Osteoblast (primary cell): ENCODE results near the gene OR6C1. TPM values are rescaled to one million over a fixed set of nuclear protein-coding genes. Genes with fewer than 3 reads are reported as not detected.

ENCODE experiments used
- DNase-seq: peaks from one replicate; pipeline ENCODE4 v3.0.0; 2011; ENCODE audit warnings: low spot score, mixed read lengths; ENCODE audit not compliant: insufficient read length; ENCODE audit errors: missing footprints
- H2AFZ ChIP-seq: 2 replicates; pipeline ENCODE4 v1.6.0; 2011; ENCODE audit warnings: mild to moderate bottlenecking, low read length
- H3K27ac ChIP-seq: 2 replicates; pipeline ENCODE4 v1.5.1; 2011; ENCODE audit warnings: mild to moderate bottlenecking, low read depth, low read length, moderate library complexity
- H3K27me3 ChIP-seq: 2 replicates; pipeline ENCODE4 v1.6.0; 2012; ENCODE audit warnings: mild to moderate bottlenecking, control low read depth, inconsistent platforms, low read length, moderate library complexity; ENCODE audit not compliant: insufficient read depth
- H3K36me3 ChIP-seq: 2 replicates; pipeline ENCODE4 v1.5.1; 2011; ENCODE audit warnings: mild to moderate bottlenecking, low read length, control low read depth, moderate library complexity; ENCODE audit not compliant: insufficient read depth
- H3K4me1 ChIP-seq: 2 replicates; pipeline ENCODE4 v1.5.1; 2011; ENCODE audit warnings: mild to moderate bottlenecking, low read length, control low read depth, moderate library complexity; ENCODE audit not compliant: insufficient read depth
- H3K4me2 ChIP-seq: 2 replicates; pipeline ENCODE4 v1.6.0; 2011; ENCODE audit warnings: mild to moderate bottlenecking, low read length; ENCODE audit not compliant: insufficient read depth
- H3K4me3 ChIP-seq: fragments of 200-600 bp; sonication (generic); 3 replicates; pipeline ENCODE4 v1.5.1; 2012; ENCODE audit warnings: mild to moderate bottlenecking, low read length, inconsistent platforms; ENCODE audit not compliant: insufficient read depth
- H3K79me2 ChIP-seq: 2 replicates; pipeline ENCODE4 v1.6.0; 2012; ENCODE audit warnings: mild to moderate bottlenecking, low read length, control low read depth, inconsistent platforms; ENCODE audit not compliant: insufficient read depth
- H3K9me3 ChIP-seq: 2 replicates; pipeline ENCODE4 v1.5.1; 2011; ENCODE audit warnings: low read depth, low read length, control low read depth
- H4K20me1 ChIP-seq: 2 replicates; pipeline ENCODE4 v1.6.0; 2012; ENCODE audit warnings: mild to moderate bottlenecking, low read length, control low read depth; ENCODE audit not compliant: insufficient read depth
- CTCF ChIP-seq: IDR thresholded peaks from 2 replicates; pipeline ENCODE4 v1.5.1; 2011; ENCODE audit warnings: mild to moderate bottlenecking, low read depth, low read length, moderate library complexity; ENCODE audit errors: extremely low read depth
- total RNA-seq: library from RNA; depleted of rRNA; stranded (reverse); fragments of >200 nt; gene quantifications from 2 replicates; pipeline ENCODE4 v1.2.3, GENCODE V29; 2012

Gene OR6C1
- total RNA-seq, 1 donor = not detected

- Histone ChIP-seq H4K20me1 (no peaks in the 10 kb centered on the region), H3K27me3 (no peaks in the 10 kb centered on the region), H3K4me2 (no peak within 1 kb of the TSS), H3K4me3 (no peak within 1 kb of the TSS), H3K79me2 (no peaks in the 10 kb centered on the region), H3K9me3 (no peaks in the 10 kb centered on the region), H3K27ac (no peak within 1 kb of the TSS), H2AFZ (no peak within 1 kb of the TSS), H3K36me3 (no peaks in the 10 kb centered on the region), H3K4me1 (no peaks in the 10 kb centered on the region)
- no peak for TF ChIP-seq CTCF
- no peak for DNase-seq
Measured at GRCh38 chr12:55362675-55363074, 48.5 kb downstream of the OR6C1 start, which contains the start of gene OR6C75. Gene OR6C75 (plus strand): TSS chr12:55362975. CDS start chr12:55365111, 2,136 bp downstream.

- DNase-seq = no peak
- Histone ChIP-seq H3K79me2 (no peaks in the 10 kb centered on the region), H3K27ac (no peak overlapping the region), H3K36me3 (no peaks in the 10 kb centered on the region), H4K20me1 (no peaks in the 10 kb centered on the region), H3K4me3 (no peak overlapping the region), H3K4me2 (no peak overlapping the region), H3K27me3 (no peaks in the 10 kb centered on the region), H3K9me3 (no peaks in the 10 kb centered on the region), H3K4me1 (no peaks in the 10 kb centered on the region), H2AFZ (no peak overlapping the region)
- no peak for TF ChIP-seq CTCF
Measured at GRCh38 chr12:55365086-55365485, 50.9 kb downstream of the OR6C1 start.

Other genes with a start within 250 kb of the OR6C1 start
- not detected in 2 replicates for gene OR9K2, start 187.9 kb upstream of the OR6C1 start, total RNA-seq
- not detected in 2 replicates for gene OR10A7, start 93.3 kb upstream of the OR6C1 start, total RNA-seq
- gene OR6C74, start 69.7 kb upstream of the OR6C1 start, total RNA-seq = not detected in 2 replicates
- not detected in 2 replicates for gene OR6C6, start 17.8 kb upstream of the OR6C1 start, total RNA-seq
- not detected in 2 replicates for gene OR6C3, start 16.4 kb downstream of the OR6C1 start, total RNA-seq
- gene OR6C75, start 48.6 kb downstream of the OR6C1 start, total RNA-seq = not detected in 2 replicates
- gene OR6C65, start 86.2 kb downstream of the OR6C1 start, total RNA-seq = not detected in 2 replicates
- gene OR6C76, start 111.9 kb downstream of the OR6C1 start, total RNA-seq = not detected in 2 replicates
- gene OR6C2, start 129.7 kb downstream of the OR6C1 start, total RNA-seq = not detected in 2 replicates
- not detected in 2 replicates for gene OR6C70, start 155.8 kb downstream of the OR6C1 start, total RNA-seq
- gene OR6C68, start 178.0 kb downstream of the OR6C1 start, total RNA-seq = not detected in 2 replicates
- not detected in 2 replicates for gene OR6C4, start 235.3 kb downstream of the OR6C1 start, total RNA-seq